ENCODE measurements around the gene KLHL17.
"Not testable (repeated sequence)": the region's sequence is repeated elsewhere in the genome, so short reads cannot be mapped to it uniquely, and the experiment has no call there.

Gene KLHL17

DNA sequence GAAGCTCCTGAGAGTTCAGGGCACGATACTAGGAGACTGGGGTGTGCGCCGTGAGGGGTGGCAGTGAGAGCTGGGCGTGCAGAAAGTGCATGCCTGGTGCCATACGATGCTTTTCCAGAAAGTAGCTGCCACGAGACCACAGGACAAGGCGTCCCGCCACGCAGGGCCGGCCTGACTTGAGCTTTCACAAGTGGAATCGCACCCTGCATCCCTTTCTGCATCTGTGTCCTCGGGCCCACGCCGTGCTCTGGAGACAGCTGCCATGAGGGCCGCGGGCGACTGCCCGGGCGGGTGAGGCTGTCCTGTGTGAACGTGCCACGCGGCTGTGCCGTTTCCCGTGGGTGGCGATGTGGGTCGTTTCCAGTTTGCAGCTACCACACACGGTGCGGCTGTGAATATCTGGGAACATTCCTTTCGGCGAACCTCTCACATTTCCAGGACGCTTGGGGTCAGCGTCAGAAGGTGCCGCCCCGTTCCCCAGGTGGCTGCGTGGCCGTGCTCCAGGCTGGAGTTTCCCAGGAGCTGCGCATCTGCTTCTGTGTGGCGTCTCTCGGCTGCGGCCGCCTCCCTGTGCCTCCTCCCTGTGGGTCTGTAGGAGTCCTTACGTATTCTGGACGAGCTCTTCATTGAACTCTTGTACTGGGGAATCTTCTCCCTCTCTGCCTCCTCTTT is 22.5 kb downstream of the KLHL17 start:
- no peak for DNase-seq

GRCh38 chr1:983798-984475 is 23.6 kb downstream of the KLHL17 start:
- peak; percentile 66 for DNase-seq

DNA sequence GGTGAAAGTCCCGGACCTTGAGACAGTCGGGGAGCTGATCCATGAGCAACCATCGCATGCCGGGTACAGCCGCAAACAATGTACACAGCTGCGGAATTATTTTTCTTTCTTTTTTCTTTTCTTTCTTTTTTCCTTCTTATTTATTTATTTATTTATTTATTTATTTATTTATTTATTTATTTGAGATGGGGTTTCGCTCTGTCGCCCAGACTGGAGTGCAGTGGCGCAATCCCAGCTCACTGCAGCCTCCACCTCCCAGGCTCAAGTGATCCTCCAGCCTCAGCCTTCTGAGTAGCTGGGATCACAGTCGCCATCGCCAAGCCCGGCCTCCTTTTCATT is 24.1 kb downstream of the KLHL17 start:
- DNase-seq = no peak

DNA sequence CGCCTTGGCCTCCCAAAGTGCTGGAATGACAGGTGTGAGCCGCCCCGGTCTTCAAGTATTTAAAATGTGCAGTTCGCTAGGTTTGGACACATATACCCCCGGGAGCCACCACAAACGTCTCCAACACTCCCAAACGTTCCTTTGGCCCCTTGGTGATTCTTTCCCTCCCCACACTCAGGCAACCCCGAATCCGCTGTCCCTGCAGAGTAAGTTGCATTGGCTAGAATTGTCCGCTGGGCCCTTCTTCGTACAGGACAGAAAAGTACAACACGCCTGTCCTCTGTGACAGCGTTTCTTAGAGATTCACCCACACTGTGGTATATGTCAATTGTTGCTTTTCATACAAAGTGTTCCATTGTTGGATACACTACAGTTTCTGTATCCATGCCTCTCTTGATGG is 24.7 kb downstream of the KLHL17 start:
- no peak for DNase-seq

- DNase-seq = not testable (repeated sequence)
These were observed 27.7 kb downstream of the KLHL17 start for GRCh38 chr1:988061-988460.

DNA sequence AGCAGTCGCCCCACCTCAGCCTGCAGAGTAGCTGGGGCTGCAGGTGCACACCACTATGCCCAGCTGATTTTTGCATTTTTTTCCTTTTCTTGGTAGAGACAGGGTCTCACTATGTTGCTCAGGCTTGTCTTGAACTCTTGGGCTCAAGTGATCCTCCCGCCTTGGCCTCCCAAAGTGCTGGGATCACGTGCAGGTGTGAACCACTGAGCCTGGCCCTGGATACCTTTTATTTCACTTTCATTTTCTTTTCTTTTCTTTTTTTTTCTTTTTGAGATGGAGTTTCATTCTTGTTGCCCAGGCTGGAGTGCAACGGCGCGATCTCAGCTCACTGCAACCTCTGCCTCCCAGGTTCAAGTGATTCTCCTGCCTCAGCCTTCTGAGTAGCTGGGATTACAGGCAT is 30.9 kb downstream of the KLHL17 start:
- DNase-seq = not testable (repeated sequence)

DNA sequence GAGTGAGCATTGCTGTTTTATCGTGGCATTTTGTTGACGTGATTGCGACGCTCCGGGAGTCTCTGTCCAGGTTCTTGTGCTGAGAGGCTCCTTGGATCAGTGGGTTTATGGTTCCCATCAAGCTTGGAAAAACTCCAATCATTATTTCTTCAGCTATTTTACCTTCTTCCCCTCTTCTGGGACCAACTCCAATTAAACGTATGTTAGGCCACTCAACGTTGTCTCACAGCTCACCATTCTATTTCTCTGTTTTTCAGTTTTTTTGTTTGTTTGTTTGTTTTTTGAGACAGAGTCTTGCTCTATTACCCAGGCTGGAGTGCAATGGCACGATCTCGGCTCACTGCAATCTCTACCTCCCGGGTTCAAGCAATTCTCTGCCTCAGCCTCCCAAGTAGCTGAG is 31.5 kb downstream of the KLHL17 start:
- no peak for DNase-seq

DNA sequence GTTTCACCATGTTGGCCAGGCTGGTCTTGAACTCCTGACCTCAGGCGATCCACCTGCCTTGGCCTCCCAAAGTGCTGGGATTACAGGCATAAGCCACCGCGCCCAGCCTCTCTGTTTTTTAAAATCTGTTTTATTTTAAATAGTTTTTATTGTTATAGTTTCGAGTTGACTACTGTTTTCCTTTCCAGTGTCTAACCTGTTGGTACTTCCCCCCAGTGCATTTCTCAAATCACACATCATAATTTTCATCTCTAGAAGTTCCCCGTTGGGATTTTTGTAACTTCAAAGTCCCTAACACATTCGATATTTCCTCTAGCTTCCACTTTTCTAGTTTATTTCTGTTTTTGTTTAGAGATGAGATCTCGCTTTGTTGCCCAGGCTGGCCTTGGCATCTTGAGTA is 32.0 kb downstream of the KLHL17 start:
- DNase-seq = no peak

DNA sequence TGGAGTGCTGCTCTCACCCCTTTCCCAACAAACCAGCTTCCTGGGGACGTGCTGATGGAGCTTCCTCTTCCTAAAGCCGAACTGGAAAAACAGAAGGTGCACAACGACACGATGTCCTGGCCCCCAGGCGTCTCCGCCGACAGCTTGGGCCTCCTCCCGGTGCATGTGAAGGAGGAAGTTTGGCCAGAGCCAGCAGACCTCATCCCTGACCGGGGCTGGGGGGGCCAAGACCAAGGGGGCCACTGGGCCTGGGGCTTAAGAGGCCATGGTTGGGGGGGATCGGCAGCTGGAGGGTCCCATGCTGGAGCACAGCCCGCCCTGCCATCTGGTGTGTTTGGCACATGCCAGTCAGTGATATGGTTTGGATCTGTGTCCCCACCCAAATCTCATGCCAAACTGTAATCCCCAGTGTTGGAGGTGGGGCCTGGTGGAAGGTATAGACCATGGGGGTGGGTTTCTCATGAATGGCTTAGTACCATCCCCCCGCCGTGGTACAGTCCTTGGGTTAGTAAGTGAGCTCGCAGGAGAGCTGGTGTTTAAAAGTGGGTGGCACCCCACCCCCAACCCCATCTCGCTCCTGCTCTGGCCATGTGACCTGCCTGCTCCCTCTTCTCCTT is 33.1 kb downstream of the KLHL17 start:
- no peak for DNase-seq

GRCh38 chr1:994546-994945 is 34.2 kb downstream of the KLHL17 start:
- DNase-seq = not testable (repeated sequence)

DNA sequence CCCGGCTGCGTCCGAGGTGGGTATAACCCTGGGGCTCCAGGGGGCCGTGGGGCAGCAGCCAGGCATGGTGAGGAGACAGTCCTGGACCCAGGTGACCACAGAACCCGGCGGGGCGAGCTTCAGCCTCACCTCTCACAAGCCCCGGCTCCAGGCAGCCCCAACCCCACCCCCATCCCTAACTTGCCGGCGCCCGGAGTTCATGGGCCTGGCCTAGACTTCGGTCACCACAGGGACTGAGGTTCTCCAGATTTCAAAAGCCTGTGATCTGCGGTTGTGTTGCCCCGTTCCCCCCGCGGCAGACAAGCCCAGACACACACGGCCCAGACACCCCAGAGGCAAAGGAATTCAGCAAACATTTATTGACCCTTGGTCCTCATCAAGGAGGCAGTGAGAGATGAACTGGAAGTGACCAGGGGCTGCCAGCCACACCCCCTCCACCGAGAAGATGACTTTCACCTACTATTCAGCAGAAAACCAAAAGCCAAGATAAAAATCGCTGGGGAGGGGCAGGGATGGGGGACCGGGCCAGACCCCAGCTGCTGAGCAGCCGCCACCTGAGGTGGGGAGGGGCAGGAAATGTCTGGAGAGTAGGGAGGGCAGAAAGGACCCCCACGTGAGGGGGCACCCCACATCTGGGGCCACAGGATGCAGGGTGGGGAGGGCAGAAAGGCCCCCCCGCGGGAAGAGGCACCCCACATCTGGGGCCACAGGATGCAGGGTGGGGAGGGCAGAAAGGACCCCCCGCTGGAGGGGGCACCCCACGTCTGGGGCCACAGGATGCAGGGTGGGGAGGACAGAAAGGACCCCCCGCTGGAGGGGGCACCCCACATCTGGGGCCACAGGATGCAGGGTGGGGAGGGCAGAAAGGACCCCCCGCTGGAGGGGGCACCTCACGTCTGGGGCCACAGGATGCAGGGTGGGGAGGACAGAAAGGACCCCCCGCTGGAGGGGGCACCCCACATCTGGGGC is 35.6 kb downstream of the KLHL17 start:
- DNase-seq = no peak

- DNase-seq = no peak
These were observed 36.7 kb downstream of the KLHL17 start for GRCh38 chr1:996851-997712.

- DNase-seq = no peak
These were observed 37.3 kb downstream of the KLHL17 start for GRCh38 chr1:997713-997992.

GRCh38 chr1:997993-998744 is 37.8 kb downstream of the KLHL17 start:
- no peak for DNase-seq

GRCh38 chr1:998745-998994 is 38.3 kb downstream of the KLHL17 start:
- DNase-seq = no peak

- no peak for DNase-seq
These were observed 38.8 kb downstream of the KLHL17 start for GRCh38 chr1:998995-999724.

DNA sequence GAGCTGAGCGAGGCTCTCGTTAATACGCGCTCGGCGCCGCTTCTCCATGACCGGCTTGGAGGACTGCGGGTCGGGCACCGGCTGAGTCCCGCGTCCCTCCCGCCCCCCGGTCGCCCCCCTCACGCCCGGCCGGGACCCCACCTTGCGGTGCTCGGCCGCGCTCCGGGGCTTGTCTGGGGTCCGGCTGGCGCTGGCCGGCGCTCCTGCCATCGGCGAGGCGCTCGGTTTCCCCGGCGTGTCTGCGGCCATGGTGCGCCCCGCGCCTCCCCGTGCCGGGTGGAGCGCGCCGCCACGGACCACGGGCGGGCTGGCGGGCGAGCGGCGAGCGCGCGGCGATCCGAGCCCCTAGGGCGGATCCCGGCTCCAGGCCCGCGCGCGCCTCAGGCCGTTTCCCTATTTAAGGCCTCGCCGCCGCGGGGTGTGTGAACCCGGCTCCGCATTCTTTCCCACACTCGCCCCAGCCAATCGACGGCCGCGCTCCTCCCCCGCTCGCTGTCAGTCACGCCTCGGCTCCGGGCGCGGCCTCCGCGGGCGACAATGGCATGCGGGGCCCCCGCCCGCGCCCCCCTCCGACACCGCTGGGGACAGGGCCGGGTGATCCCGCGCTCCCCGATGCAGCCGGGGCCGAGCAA is 39.5 kb downstream of the KLHL17 start, which contains the start of gene HES4:
Gene HES4, minus strand, starts transcription at position 373 of the 632 bp plus-strand sequence. Its CDS starts 124 bp downstream, at position 249.
- peak; percentile 63 for DNase-seq

DNA sequence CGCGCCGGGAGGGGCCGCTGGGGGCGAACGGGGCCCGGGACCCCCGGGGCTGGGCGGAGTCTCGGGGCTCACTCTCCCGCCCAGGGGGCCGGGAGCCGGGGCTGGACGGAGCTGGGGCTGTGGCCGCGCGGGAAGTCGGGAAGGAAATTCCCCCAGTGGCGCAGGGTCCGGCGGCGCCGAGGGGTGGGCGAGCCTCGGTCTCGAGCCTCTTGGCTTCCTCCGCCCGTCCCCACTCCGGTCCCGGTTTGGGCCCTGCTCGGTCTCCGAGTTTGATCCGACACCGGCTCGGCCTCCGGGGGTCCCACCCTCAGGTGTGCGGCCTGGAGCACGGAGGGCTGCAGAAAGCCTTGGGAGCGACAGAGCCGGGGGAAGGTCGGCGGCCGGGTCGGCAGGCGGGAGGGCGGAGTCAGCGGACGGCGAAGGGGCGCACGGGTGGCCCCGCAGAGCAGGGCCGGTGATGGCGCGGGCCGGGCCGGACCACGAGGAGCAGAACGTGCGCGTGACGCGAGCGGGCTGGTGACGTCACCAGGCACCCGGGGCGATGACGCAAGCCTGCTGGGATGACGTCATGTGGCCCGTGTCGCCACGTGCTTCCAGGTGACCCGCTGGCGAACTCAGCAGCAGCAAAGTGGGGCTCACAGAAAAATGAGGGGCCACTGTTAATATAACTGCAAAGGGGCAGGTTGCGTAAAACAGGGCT is 40.1 kb downstream of the KLHL17 start:
- DNase-seq = peak; percentile 61

DNA sequence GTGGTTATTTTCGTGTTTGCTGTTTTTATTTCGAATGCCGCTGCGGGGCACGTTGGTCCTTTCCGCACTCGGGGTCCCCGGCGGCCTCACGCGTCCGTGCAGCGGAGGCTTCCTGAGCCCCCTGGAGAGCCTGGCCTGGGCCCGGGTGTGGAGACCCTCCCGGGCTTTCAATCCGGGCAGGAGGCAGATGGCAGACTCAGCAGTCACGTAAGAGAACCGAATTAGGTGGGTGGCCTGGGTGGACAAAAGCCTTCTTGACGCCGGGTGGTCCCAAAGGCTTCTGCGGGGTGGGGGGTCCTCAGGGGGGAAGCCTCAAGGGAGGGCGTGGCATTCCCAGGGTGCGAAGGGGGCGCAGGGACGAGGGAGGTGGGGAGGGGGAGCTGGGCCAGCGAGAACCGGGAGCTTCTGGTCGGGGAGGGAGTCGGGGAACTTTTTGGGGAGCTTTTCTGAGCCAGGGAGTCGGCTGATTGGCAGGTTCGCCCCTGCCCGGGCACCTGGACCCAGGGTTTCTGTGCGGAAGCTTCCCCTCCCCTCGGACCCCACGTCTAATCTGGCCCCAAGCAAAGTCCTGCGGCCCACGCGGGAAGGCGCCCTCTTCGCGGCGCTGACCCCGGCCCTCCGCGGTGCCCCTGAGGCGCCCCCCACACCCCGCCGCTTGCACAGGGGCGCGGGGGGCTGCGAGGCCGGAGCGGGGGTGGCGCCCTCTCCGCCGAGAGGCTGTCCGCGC is 40.8 kb downstream of the KLHL17 start:
- DNase-seq = no peak
